T-helper 1 cell treated with Interleukin-12 subunit alpha and Interleukin-12 subunit beta and Interleukin-4 antibody, amounts not matched to agents 30 ng/mL and 1 ng/mL, for 36 hours (primary cell): ENCODE measurements around the gene GULP1. TPM values are rescaled to one million over a fixed set of nuclear protein-coding genes. Genes with fewer than 3 reads are reported as not detected.
"Not testable (repeated sequence)": the region's sequence is repeated elsewhere in the genome, so short reads cannot be mapped to it uniquely, and the experiment has no call there.

Experiments
- intact Hi-C: fragments of 100-400 bp; cut with micrococcal nuclease; formaldehyde crosslinking; loops from one replicate; pipeline ENCODE4 v1.15.1; 2024
- total RNA-seq: library from RNA; stranded (reverse); gene quantifications from 2 replicates; pipeline ENCODE4 v1.2.3, GENCODE V29; 2022

The GULP1 gene
- total RNA-seq, 1 donor from 2014 or later, result not detected

DNA sequence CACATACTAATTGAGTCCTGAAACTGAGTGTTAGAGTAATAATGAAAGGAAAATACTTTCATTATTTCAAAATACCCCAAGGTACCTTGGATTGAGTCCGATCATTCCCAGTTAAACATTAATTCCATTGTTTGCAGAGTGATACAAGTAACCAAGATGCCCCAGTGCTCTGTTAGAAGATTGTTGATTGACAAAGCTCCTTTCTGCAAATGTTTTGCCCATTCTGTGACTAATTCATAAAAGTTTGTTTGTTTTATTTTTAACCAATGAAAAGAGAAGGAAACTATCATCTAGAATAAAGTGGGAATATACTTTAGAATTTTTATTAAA is 124.0 kb downstream of the GULP1 start:
- intact Hi-C loops, result no loop called here

DNA sequence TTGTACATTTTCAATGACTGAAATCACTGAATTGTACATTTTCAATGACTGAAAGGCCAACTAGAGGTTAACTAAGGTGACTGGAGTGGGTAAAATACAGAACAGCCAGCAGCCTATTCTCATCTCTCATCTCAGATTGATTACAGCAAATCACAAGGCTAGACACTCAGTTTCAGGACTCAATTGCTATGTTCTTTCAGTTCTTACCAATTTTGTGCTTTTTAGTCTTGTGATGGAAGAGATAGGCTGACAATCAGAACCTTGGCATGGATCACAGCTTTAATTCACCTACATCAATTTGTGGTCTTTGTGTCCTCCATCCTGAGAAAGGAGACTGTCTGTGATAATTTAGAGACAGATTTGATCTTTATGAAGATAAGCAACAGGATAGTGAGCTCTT is 124.7 kb downstream of the GULP1 start:
- intact Hi-C loops, result no loop called here

DNA sequence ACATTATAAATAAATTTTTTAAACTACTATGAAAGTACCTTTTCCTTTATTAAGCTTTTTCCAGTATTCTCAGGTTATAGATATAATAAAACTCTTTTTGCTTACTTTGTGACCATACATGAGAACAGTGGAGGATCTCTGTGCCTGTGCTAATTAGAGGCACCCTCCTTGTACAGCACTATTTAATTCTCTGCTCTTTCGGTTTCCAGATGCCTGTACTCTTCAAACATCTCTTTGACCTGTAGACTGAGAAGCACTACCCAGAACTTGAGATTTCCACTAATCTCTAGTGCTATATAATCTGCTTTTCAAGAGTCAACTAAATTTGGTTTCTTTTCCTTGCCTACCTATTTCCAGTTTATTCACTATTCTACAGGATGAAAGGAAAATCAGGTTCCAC is 131.1 kb downstream of the GULP1 start:
- intact Hi-C loops, result no loop called here

- intact Hi-C loops, result no loop called here
Observed at GRCh38 chr2:188425266-188425665, 133.6 kb downstream of the GULP1 start.

GRCh38 chr2:188426121-188426520 is 134.4 kb downstream of the GULP1 start:
- intact Hi-C loops, result no loop called here

- intact Hi-C loops, result no loop called here
Observed at GRCh38 chr2:188430705-188431104, 139.0 kb downstream of the GULP1 start.

GRCh38 chr2:188434018-188434417 is 142.3 kb downstream of the GULP1 start:
- intact Hi-C loops, result no loop called here

- intact Hi-C loops, result no loop called here
Observed at GRCh38 chr2:188435115-188435514, 143.4 kb downstream of the GULP1 start.

DNA sequence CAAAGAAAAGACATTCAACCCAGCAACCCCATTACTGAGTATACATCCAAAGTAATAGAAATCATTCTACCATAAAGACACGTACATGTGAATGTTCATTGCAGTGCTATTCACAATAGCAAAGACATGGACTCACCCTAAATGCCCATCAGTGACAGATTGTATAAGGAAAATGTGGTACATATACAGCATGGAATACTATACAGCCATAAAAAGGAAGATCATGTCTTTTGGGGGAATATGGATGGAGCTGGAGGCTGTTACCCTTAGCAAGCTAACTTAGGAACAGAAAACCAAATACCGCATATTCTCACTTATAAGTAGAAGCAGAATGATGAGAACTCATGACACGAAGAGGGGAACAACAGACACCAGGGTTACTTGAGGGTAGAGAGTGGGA is 145.9 kb downstream of the GULP1 start:
- intact Hi-C loops, result no loop called here

DNA sequence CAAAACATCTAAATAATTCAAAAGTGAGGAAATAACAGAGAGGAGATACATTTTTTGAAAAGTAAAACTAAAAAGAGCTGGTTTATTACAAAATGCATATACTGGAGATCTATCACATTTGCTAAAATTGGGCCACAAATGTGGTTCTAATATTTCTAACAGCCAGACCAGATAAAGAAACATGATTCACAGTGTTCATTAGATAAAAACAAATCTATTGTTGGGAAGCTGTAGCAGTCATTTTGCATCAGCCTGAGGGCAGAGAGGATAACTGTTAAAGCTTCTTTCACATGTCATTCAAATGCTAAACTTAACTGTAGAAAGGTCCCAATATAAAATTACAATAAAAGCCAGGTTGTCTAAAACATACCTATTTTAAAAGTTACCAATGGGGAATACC is 148.3 kb downstream of the GULP1 start:
- intact Hi-C loops, result no loop called here

- intact Hi-C loops, result no loop called here
Observed at GRCh38 chr2:188440849-188441248, 149.2 kb downstream of the GULP1 start.

DNA sequence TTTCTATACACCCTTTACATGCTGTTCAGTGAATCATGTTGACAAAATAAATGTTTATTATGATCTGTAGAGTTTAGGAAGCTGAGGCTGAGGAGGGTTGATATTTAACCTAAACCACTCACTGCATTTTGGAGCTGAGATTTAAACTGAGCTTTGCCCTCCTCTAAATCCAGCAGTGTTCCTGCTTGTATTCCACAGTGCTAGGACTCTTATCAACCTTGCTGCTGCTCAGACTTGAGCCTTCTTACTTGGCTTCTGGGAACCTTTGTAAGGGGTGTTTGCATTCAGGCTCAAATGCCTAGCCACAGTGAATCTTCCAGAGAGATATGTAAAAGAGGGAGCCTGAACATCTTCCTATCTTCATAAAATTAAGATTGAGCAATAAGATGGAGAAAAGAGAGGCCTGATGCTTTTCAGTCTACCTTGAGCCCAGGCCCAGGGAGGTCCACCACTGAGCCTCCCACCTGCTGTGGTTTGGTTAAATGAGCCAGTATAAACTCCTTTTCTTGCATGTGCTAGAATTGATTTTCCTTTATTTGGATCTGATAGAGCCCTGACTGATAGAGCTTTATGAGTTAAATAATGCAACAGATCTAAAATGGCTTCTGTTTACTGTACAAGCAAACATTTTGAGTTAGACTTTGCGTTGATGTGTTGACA is 149.7 kb downstream of the GULP1 start:
- intact Hi-C loops, result no loop called here

- intact Hi-C loops, result no loop called here
Observed at GRCh38 chr2:188443207-188443606, 151.5 kb downstream of the GULP1 start.

DNA sequence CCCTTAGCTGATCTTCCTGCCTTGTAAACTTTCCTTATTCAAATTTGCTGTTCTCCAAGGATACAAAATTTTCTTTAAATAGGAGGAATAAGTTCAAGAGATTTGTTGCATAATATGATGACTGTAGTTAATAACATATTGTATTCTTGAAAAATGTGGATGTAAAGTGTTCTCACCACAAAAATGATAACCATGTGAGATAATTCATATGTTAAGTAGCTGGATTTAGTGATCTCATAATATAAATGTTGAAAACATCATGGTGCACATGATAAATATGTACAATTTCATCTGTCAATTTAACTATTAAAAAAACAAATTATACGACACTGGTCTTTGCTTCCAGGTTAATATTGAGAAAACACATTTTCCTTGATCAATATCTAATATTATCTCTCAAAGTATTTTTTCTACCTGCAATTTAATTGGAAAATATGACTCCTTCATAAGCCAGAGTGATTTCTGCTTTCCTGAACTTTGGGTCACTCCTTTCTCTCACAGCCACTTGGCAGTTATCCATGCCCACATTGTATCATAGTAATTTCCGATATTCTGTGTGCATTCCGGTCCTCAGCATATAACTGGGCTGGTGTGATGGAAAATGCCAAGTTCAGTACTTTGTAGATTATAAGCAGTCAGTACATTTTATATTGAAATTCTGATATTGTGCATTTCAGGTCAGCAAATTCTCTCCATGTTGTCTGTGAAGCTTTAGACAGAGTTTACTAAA is 152.6 kb downstream of the GULP1 start:
- intact Hi-C loops, result no loop called here

- intact Hi-C loops, result no loop called here
Observed at GRCh38 chr2:188449561-188449960, 157.9 kb downstream of the GULP1 start.

GRCh38 chr2:188449971-188450370 is 158.3 kb downstream of the GULP1 start:
- intact Hi-C loops, result no loop called here

- intact Hi-C loops, result no loop called here
Observed at GRCh38 chr2:188450732-188451483, 159.2 kb downstream of the GULP1 start.

DNA sequence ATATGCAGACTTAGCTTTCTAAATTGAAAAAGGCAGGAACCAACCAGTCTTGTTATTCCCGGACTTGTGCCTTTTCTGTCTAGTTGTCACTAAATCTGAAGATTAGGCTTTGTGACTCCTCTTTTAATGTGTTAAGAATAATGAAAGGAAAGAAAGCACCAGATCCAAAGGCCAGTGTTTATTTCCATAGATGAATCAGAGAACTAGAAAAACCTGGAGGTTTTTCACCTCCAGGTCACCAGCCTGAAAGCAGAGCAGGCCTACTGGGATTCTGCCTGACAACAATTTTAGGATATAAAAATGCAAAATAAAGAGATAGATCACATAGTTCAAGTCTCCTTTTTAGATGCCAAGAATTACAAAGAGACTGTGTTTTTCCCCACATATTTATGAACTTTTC is 160.4 kb downstream of the GULP1 start:
- intact Hi-C loops, result no loop called here

GRCh38 chr2:188456114-188456909 is 164.6 kb downstream of the GULP1 start:
- intact Hi-C loops, result no loop called here

GRCh38 chr2:188459061-188459460 is 167.4 kb downstream of the GULP1 start:
- intact Hi-C loops, result no loop called here

DNA sequence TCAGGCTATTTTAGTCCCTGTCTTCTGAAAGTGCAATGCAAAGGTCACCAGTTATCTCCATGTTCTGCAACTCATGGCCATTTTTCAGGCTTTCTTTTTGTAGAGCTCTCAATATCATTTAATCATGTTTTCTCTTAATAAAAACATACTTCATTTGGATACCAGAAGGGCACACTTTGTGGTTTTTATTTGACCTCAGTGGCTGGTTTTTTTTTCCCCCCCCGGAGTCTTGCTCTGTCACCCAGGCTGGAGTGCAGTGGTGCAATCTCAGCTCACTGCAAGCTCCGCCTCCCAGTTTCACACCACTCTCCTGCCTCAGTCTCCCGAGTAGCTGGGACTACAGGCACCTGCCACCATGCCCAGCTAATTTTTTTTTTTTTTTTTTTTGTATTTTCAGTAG is 174.4 kb downstream of the GULP1 start:
- intact Hi-C loops, result not testable (repeated sequence)

GRCh38 chr2:188466761-188467160 is 175.1 kb downstream of the GULP1 start:
- intact Hi-C loops, result no loop called here
